T-helper 1 cell (primary cell): ENCODE measurements around the gene ZNRF2.
"Not testable (repeated sequence)": the region's sequence is repeated elsewhere in the genome, so short reads cannot be mapped to it uniquely, and the experiment has no call there.

Experiments
- DNase-seq, 5 donors: peaks; one replicate each; pipeline ENCODE4 v3.0.0-alpha.2; 2012 to 2020

The ZNRF2 gene

GRCh38 chr7:30263090-30263710 lies 21.2 kb upstream of the ZNRF2 start:
- DNase-seq = no peak

- DNase-seq = no peak
Observed at GRCh38 chr7:30264052-30264451, 20.3 kb upstream of the ZNRF2 start.

GRCh38 chr7:30265189-30265588 lies 19.2 kb upstream of the ZNRF2 start:
- DNase-seq = not testable (repeated sequence)

GRCh38 chr7:30266686-30267085 lies 17.7 kb upstream of the ZNRF2 start:
- no peak for DNase-seq

GRCh38 chr7:30268586-30268985 lies 15.8 kb upstream of the ZNRF2 start:
- DNase-seq = no peak

- DNase-seq = no peak
Observed at GRCh38 chr7:30269490-30269889, 14.9 kb upstream of the ZNRF2 start.

GRCh38 chr7:30270921-30271320 lies 13.5 kb upstream of the ZNRF2 start:
- no peak for DNase-seq

GRCh38 chr7:30272126-30272525 lies 12.3 kb upstream of the ZNRF2 start:
- no peak for DNase-seq

GRCh38 chr7:30273552-30273951 lies 10.8 kb upstream of the ZNRF2 start:
- no peak for DNase-seq

- no peak for DNase-seq
Observed at GRCh38 chr7:30274641-30275040, 9.8 kb upstream of the ZNRF2 start.

- peak; percentile 15 to 48 (median 23) for DNase-seq
Observed at GRCh38 chr7:30276203-30276900, 8.0 kb upstream of the ZNRF2 start.

GRCh38 chr7:30278376-30278775 lies 6.0 kb upstream of the ZNRF2 start:
- DNase-seq = no peak

GRCh38 chr7:30278849-30279652 lies 5.3 kb upstream of the ZNRF2 start:
- DNase-seq = no peak

- DNase-seq = no peak
Observed at GRCh38 chr7:30279653-30279904, 4.8 kb upstream of the ZNRF2 start.

- no peak for DNase-seq
Observed at GRCh38 chr7:30280631-30281030, 3.8 kb upstream of the ZNRF2 start.

GRCh38 chr7:30281263-30281662 lies 3.1 kb upstream of the ZNRF2 start:
- DNase-seq = no peak

- no peak for DNase-seq
Observed at GRCh38 chr7:30281791-30282190, 2.6 kb upstream of the ZNRF2 start.

- no peak for DNase-seq
Observed at GRCh38 chr7:30282735-30283134, 1.7 kb upstream of the ZNRF2 start.

GRCh38 chr7:30285067-30285535 lies 704 bp downstream of the ZNRF2 start:
- peak in 4 of 5 donors; percentile 12 to 45 (median 24) for DNase-seq

GRCh38 chr7:30285536-30286284 lies 1.3 kb downstream of the ZNRF2 start:
- peak; percentile 9 to 89 (median 34) for DNase-seq

- no peak for DNase-seq
Observed at GRCh38 chr7:30286749-30287148, 2.4 kb downstream of the ZNRF2 start.

GRCh38 chr7:30287625-30288024 lies 3.2 kb downstream of the ZNRF2 start:
- DNase-seq = not testable (repeated sequence)

GRCh38 chr7:30289634-30290033 lies 5.2 kb downstream of the ZNRF2 start:
- DNase-seq = not testable (repeated sequence)
